Rectal smooth muscle tissue (tissue), 1 donor: ENCODE results near the gene CCRL2.
"Not testable (repeated sequence)": the region's sequence is repeated elsewhere in the genome, so short reads cannot be mapped to it uniquely, and the experiment has no call there.

Source experiments
- H3K27ac ChIP-seq: one replicate; pipeline ENCODE4 v1.7.0; 2013; ENCODE audit warnings: low read depth, low read length, inconsistent platforms
- H3K27me3 ChIP-seq: one replicate; pipeline ENCODE4 v1.7.0; 2013; ENCODE audit warnings: low read length; ENCODE audit not compliant: control insufficient read depth, insufficient read depth
- H3K36me3 ChIP-seq: one replicate; pipeline ENCODE4 v1.7.0; 2013; ENCODE audit warnings: low read length; ENCODE audit not compliant: control insufficient read depth, insufficient read depth
- H3K4me1 ChIP-seq: one replicate; pipeline ENCODE4 v1.7.0; 2013; ENCODE audit warnings: low read length; ENCODE audit not compliant: control insufficient read depth, insufficient read depth
- H3K4me3 ChIP-seq: one replicate; pipeline ENCODE4 v1.7.0; 2013; ENCODE audit warnings: low read length
- H3K9ac ChIP-seq: one replicate; pipeline ENCODE4 v1.7.0; 2013; ENCODE audit warnings: low read length

The CCRL2 gene

GRCh38 chr3:46429250-46429649 lies 22.2 kb downstream of the CCRL2 start:
- Histone ChIP-seq H3K27ac (no peak overlapping the region), H3K36me3 (no peaks in the 10 kb centered on the region), H3K9ac (no peak overlapping the region), H3K4me3 (no peak overlapping the region), H3K4me1 (no peaks in the 10 kb centered on the region), H3K27me3 (no peaks in the 10 kb centered on the region)

GRCh38 chr3:46429671-46430070 lies 22.6 kb downstream of the CCRL2 start:
- Histone ChIP-seq H3K4me3 (no peak overlapping the region), H3K27me3 (no peaks in the 10 kb centered on the region), H3K4me1 (no peaks in the 10 kb centered on the region), H3K27ac (no peak overlapping the region), H3K36me3 (no peaks in the 10 kb centered on the region), H3K9ac (no peak overlapping the region)

GRCh38 chr3:46430879-46431278 lies 23.8 kb downstream of the CCRL2 start:
- H3K4me1 ChIP-seq, H3K9ac ChIP-seq, H3K27me3 ChIP-seq, H3K4me3 ChIP-seq, H3K36me3 ChIP-seq, H3K27ac ChIP-seq: not testable (repeated sequence)

- not testable (repeated sequence) for H3K27me3 ChIP-seq, H3K9ac ChIP-seq, H3K36me3 ChIP-seq, H3K27ac ChIP-seq, H3K4me3 ChIP-seq, H3K4me1 ChIP-seq
Observed at GRCh38 chr3:46431905-46432304, 24.8 kb downstream of the CCRL2 start.

GRCh38 chr3:46433118-46433517 lies 26.1 kb downstream of the CCRL2 start:
- not testable (repeated sequence) for H3K4me3 ChIP-seq, H3K27ac ChIP-seq, H3K9ac ChIP-seq, H3K4me1 ChIP-seq, H3K36me3 ChIP-seq, H3K27me3 ChIP-seq

GRCh38 chr3:46433841-46434240 lies 26.8 kb downstream of the CCRL2 start:
- Histone ChIP-seq H3K4me1 (no peaks in the 10 kb centered on the region), H3K36me3 (no peaks in the 10 kb centered on the region), H3K27ac (no peak overlapping the region), H3K4me3 (no peak overlapping the region), H3K27me3 (no peaks in the 10 kb centered on the region), H3K9ac (no peak overlapping the region)

- H3K27me3 ChIP-seq, result no peaks in the 10 kb centered on the region
- no peaks in the 10 kb centered on the region for H3K36me3 ChIP-seq
- H3K27ac ChIP-seq, result no peak overlapping the region
- H3K4me1 ChIP-seq, result no peaks in the 10 kb centered on the region
- no peak overlapping the region for H3K9ac ChIP-seq
- no peak overlapping the region for H3K4me3 ChIP-seq
Observed at GRCh38 chr3:46435081-46435726, 28.1 kb downstream of the CCRL2 start.

GRCh38 chr3:46438831-46439230 lies 31.8 kb downstream of the CCRL2 start:
- H3K27me3 ChIP-seq, result no peaks in the 10 kb centered on the region
- H3K27ac ChIP-seq, result no peak overlapping the region
- H3K4me1 ChIP-seq, result no peaks in the 10 kb centered on the region
- H3K9ac ChIP-seq, result no peak overlapping the region
- no peaks in the 10 kb centered on the region for H3K36me3 ChIP-seq
- H3K4me3 ChIP-seq, result no peak overlapping the region

- H3K36me3 ChIP-seq, result no peaks in the 10 kb centered on the region
Observed at GRCh38 chr3:46440531-46441294, 33.7 kb downstream of the CCRL2 start.

GRCh38 chr3:46442576-46443530 lies 35.8 kb downstream of the CCRL2 start:
- H3K27me3 ChIP-seq, result no peaks in the 10 kb centered on the region
- no peak overlapping the region for H3K9ac ChIP-seq
- H3K36me3 ChIP-seq, result no peaks in the 10 kb centered on the region
- H3K4me3 ChIP-seq, result no peak overlapping the region
- no peak overlapping the region for H3K27ac ChIP-seq
- H3K4me1 ChIP-seq, result no peaks in the 10 kb centered on the region

More at GRCh38 chr3:46440531-46441294, 33.7 kb downstream of the CCRL2 start:
- H3K27ac ChIP-seq, result no peak overlapping the region
- H3K4me3 ChIP-seq, result no peak overlapping the region
- H3K27me3 ChIP-seq, result no peaks in the 10 kb centered on the region
- no peaks in the 10 kb centered on the region for H3K4me1 ChIP-seq
- H3K9ac ChIP-seq, result no peak overlapping the region

GRCh38 chr3:46447228-46447985 lies 40.3 kb downstream of the CCRL2 start:
- no peaks in the 10 kb centered on the region for H3K27me3 ChIP-seq
- H3K4me1 ChIP-seq, result no peaks in the 10 kb centered on the region
- no peak overlapping the region for H3K9ac ChIP-seq
- H3K27ac ChIP-seq, result no peak overlapping the region
- H3K36me3 ChIP-seq, result no peaks in the 10 kb centered on the region
- H3K4me3 ChIP-seq, result no peak overlapping the region

GRCh38 chr3:46448721-46449120 lies 41.7 kb downstream of the CCRL2 start:
- H3K4me1 ChIP-seq, result no peaks in the 10 kb centered on the region
- no peaks in the 10 kb centered on the region for H3K36me3 ChIP-seq
- H3K27ac ChIP-seq, result no peak overlapping the region
- no peaks in the 10 kb centered on the region for H3K27me3 ChIP-seq
- H3K9ac ChIP-seq, result no peak overlapping the region
- H3K4me3 ChIP-seq, result no peak overlapping the region
